ENCODE results near the gene CSMD2. TPM values are rescaled to one million over a fixed set of nuclear protein-coding genes. Genes with fewer than 3 reads are reported as not detected.

CSMD2 gene
- total and polyA plus RNA-seq, 8 donors: 0.20 to 0.81 (median 0.47) TPM

DNA sequence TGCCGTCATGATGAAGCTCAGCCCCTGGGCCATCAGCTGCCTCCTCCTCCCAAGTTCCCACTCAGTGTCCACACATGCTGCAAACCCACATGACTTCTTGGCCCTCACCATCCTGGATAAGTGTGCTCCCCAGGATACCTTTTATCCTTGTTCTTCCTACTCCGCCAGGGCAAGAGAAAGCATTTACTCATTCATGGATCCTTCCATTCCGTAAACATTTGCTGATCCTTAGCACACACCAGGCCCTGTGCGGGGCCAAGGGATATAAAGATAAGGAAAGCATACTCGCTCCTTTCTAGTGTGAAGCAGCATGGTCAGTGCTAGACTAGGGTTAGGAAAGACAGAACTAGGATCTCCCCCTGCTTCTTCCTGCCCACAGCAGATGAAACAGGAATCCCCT, 423.3 kb downstream of the CSMD2 start:
- DNase-seq (no peak), ATAC-seq (no peak)
- Histone ChIP-seq H3K36me3 (no peaks in the 10 kb centered on the region), H3K4me3 (no peak overlapping the region), H3K9me3 (no peaks in the 10 kb centered on the region), H3K4me1 (no peaks in the 10 kb centered on the region), H3K27ac (no peak overlapping the region), H3K27me3 (peaks cover 0 to 13% of the 10 kb centered on the region in 2 donors)
- intact Hi-C loops (cut with DNase I): no loop called here
- TF ChIP-seq, protein P1, sequence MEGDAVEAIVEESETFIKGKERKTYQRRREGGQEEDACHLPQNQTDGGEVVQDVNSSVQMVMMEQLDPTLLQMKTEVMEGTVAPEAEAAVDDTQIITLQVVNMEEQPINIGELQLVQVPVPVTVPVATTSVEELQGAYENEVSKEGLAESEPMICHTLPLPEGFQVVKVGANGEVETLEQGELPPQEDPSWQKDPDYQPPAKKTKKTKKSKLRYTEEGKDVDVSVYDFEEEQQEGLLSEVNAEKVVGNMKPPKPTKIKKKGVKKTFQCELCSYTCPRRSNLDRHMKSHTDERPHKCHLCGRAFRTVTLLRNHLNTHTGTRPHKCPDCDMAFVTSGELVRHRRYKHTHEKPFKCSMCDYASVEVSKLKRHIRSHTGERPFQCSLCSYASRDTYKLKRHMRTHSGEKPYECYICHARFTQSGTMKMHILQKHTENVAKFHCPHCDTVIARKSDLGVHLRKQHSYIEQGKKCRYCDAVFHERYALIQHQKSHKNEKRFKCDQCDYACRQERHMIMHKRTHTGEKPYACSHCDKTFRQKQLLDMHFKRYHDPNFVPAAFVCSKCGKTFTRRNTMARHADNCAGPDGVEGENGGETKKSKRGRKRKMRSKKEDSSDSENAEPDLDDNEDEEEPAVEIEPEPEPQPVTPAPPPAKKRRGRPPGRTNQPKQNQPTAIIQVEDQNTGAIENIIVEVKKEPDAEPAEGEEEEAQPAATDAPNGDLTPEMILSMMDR (IDR thresholded peaks at IDR 0.05): no peak

DNA sequence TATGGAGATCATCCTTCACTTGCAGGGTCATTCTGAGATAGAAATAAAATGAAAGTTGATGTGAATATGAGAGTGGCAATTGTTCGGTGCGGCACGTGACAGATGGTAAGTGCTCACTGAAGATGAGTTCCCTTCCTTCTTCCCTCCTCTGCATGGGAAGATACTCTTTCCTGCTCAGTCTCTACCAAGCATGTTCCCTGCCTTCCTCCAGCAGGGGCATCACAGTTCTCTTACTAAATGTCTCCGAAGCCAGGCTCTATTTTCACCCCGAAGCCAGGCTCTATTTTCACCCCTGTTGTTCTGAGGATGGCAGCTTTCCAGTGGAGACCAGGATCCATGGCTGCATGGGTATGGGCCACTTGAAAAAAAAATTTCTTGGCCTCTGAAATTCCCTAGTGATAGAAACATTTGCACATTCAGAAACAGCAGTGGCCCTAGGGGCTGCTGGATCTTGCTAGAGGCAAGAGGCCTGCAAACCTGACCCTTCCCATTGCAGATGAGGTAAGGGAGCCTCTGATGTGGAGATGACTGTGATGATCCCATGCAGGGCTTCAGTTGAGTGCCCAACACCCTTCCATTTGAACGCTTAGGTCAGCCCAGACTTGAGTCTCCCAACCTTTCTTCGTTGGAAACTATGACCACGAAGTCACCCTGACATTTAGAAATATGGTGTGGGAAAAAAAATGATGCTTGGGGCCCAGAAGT, 424.8 kb downstream of the CSMD2 start:
- Histone ChIP-seq H3K4me1 (no peaks in the 10 kb centered on the region), H3K36me3 (no peaks in the 10 kb centered on the region), H3K27me3 (peaks cover 0 to 28% of the 10 kb centered on the region in 2 donors), H3K27ac (no peak overlapping the region), H3K9me3 (no peaks in the 10 kb centered on the region), H3K4me3 (no peak overlapping the region)
- no peak for DNase-seq
- TF ChIP-seq, protein P1 (IDR thresholded peaks at IDR 0.05): no peak
- intact Hi-C loops (cut with DNase I): no loop called here
- ATAC-seq: no peak

DNA sequence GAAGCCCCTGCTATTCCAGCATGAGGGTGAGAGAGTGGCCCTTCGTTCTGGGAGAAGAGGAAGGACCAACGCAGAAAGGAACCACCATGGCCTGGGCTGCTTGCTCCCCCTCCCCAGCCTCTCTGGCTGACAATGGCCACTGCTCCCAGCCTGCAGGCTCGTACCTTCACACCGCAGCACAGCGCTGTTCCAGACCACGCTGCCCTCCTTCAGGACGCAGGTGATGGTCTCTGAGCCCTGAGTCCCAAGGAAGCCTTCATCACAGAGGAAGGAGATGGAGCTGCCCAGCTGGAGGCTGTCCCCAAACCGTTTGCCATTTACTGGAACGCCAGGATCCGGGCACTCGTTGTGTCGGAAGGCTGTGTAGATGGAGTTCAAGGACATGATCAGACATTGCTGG, 426.1 kb downstream of the CSMD2 start:
- intact Hi-C loops (cut with DNase I): no loop called here
- no peaks in the 10 kb centered on the region for H3K4me1 ChIP-seq

DNA sequence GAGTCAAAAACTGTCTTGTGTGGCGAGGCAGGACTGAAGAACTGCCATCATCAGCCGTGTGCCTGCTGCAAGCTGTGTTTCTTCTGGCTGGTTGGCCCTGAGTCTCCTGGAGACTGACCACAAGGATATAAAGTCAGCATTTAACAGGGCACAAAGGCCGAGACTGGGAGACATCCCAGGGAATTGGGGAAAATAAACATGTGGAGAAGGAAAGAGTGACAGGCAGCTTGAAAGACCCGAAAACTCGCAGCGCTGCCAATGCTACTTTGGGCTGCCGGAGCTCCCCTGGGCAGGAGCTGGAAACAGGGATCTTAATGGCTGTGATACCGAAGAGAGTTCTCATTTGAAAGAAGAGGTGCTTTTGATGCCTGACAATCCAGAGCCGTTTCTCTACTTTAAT, 426.5 kb downstream of the CSMD2 start:
- H3K4me3 ChIP-seq: no peak overlapping the region
- no peak for DNase-seq
- intact Hi-C loops (cut with DNase I): no loop called here

More for the DNA sequence above, 426.1 kb downstream of the CSMD2 start:
- DNase-seq (no peak), ATAC-seq (no peak)
- H3K9me3 ChIP-seq: no peaks in the 10 kb centered on the region
- H3K4me3 ChIP-seq: no peak overlapping the region
- peaks cover 0 to 40% of the 10 kb centered on the region in 2 donors for H3K27me3 ChIP-seq
- H3K36me3 ChIP-seq: no peaks in the 10 kb centered on the region
- no peak overlapping the region for H3K27ac ChIP-seq
- TF ChIP-seq, protein P1 (IDR thresholded peaks at IDR 0.05): no peak

DNA sequence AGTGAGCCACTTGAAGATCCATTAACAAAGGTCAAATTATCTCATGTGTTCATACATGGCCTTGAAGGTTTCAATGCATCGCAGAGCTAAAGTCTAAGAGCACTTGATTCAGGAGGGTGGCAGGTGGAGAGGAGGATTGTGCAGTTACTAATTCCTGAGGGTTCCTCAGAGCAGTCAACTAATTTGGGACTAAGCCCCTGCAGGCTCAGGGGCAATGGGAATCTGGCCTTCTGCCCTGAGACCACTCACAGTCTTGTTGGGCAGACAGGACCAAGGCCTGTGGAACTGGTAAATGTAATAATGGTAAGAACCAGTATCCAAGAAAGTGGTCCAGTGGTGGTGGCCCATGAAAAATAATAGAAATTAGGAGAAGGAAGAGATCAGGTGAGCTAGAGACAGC, 428.5 kb downstream of the CSMD2 start:
- peaks cover 0 to 57% of the 10 kb centered on the region in 2 donors for H3K27me3 ChIP-seq
- H3K4me3 ChIP-seq: no peak overlapping the region
- ATAC-seq (no peak), DNase-seq (no peak)
- TF ChIP-seq, protein P1 (IDR thresholded peaks at IDR 0.05): no peak
- no peaks in the 10 kb centered on the region for H3K9me3 ChIP-seq
- no peak overlapping the region for H3K27ac ChIP-seq
- no peaks in the 10 kb centered on the region for H3K36me3 ChIP-seq
- H3K4me1 ChIP-seq: no peaks in the 10 kb centered on the region
- intact Hi-C loops (cut with DNase I): no loop called here

More for the DNA sequence above, 426.5 kb downstream of the CSMD2 start:
- H3K36me3 ChIP-seq: no peaks in the 10 kb centered on the region
- H3K27ac ChIP-seq: no peak overlapping the region
- H3K9me3 ChIP-seq: no peaks in the 10 kb centered on the region
- no peaks in the 10 kb centered on the region for H3K4me1 ChIP-seq
- peaks cover 0 to 44% of the 10 kb centered on the region in 2 donors for H3K27me3 ChIP-seq
- no peak for ATAC-seq
- TF ChIP-seq, protein P1 (IDR thresholded peaks at IDR 0.05): no peak
